Inflammatory macrophage treated with lipopolysaccharide for 4 hours (primary cell): Measurements from ENCODE around the gene NFS1.

Source experiments
- DNase-seq: peaks from one replicate; pipeline ENCODE4 v3.0.0-alpha.2; 2020

Gene NFS1

GRCh38 chr20:35669221-35669620, 29.9 kb downstream of the NFS1 start:
- DNase-seq, result no peak

- DNase-seq, result no peak
Observed at GRCh38 chr20:35665949-35666288, 33.2 kb downstream of the NFS1 start.

DNA sequence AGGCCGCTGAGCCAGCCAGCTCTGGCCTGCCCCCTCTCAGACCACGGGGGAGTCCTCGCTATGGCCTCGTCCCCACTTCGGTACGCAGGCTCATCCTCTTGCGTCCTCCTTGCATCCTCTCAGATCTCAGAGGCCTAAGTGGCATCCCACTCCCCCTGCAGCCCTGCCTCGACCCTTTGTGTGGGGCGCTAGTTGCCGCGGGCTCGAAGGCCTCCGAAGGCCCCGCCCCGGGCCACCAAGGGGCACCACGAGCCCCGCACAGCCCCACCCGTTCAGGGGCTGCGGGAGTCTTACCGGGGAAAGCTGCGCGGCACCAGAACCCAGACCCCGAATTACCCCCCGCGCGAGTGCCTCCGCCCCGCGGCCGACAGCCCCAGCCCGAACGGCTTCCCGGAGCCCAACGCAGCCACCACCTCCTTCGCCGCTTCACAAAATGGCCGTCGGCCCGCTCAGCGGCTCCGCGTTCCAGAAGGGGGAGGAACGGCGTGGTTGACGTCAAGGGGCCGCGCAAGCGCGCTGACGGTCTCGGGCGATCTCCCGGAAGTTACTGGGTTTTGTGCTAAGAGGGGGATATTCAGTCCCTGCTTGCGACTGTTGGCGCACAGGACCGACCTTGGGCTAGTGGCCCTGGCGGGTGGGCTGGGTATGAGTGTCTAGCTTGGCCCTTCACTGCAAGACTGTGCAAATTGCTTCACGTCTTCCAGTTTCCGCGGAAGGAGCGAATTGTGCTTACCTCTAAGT, 34.5 kb downstream of the NFS1 start, which contains the start of the genes CPNE1 and RBM12:
Gene CPNE1 (minus strand): TSS at position 435 of the 741 bp plus-strand sequence. CDS start 31,977 bp downstream, outside the sequence.
Gene RBM12 (minus strand): TSS at position 435 of the 741 bp plus-strand sequence. CDS start 9,578 bp downstream, outside the sequence.
- DNase-seq, result peak; percentile 94

- peak; percentile 25 for DNase-seq
Observed at GRCh38 chr20:35663516-35664465, 35.4 kb downstream of the NFS1 start.

DNA sequence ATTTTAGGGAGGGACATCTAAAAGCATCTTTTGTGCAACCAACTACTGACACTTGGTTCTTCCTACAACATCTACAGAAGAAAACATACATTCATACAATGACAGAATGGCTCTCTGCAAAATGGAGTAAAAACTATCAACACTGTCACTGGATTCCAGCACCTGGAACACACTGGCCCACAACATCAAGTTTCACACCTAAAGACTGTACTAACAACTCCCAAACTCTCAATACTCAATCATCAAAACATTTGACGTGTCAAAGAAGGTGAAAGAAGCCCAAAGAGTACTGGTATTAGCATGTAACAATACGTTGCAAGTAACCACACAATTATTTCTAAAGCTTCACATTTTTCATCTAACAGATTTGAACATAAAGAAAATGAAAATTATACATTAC, 36.6 kb downstream of the NFS1 start:
- DNase-seq, result no peak

DNA sequence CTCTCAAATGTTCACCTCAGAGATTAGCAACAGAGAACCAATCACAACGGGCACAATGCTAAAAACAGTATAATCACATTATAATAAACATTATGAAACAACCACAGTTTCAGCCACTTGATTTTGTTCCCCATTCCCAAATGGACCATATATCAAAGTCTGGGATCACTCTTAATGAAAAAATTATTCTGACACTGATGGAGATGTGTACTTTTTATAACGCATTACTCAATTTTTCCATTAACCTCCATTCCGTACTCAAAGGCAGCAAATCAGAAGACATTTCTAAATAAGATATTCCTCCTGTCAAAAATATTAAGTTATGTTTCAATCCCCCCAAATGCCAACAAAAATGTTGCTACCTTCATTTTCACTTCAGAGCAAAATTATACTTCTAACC, 37.2 kb downstream of the NFS1 start:
- DNase-seq, result no peak

DNA sequence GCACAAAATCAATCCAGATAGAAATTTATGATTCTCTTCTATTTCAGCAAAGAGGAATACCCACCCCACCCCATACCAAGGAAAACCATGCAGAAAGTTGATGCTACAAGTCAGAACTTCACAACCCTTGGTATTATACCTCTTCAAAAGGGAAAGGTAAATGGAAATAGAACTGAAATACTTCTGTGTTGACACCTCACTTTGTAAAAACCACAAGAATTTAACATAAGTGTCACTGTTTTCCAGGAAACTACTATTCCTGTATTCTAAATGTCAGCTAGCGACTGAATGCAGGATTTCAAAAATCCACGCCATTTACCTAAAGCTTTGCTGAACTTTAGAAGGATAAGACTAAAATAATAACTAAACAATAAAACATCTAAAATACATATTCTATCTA, 38.1 kb downstream of the NFS1 start:
- DNase-seq, result no peak

DNA sequence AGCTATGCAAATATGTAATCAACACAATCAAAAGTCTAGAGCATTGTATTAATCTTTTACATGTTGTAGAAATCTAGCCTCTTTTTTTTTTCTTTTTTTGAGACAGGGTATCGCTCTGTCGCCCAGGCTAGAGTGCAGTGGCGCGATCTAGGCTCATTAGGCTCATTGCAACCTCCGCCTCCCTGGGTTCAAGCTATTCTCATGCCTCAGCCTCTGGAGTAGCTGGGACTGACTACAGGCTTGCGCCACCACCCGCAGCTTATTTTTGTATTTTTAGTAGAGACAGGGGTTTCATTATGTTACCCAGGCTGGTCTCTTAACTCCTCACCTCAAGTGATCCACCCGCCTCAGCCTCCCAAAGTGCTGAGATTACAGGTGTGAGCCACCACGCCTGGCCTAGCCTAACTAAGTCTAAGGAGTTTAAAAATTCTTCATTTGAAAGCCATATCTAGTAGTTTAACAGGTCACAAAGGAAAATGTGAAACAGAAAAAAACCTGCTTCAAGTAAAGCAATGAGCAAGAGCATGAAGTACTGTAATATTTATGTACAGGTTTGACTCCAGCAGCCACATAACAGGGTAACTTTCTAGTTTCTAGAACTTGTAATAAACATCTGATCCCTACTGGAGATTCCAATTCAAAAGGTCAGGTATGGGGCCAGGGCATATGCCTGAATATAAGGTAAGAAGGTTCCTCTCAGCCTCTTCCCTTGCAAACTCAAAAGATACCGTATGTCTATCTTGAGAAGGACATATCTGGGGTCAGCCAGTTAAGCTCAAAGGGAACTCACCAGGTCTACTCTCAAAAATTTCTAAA, 38.8 kb downstream of the NFS1 start:
- DNase-seq, result no peak

GRCh38 chr20:35657271-35657670, 41.9 kb downstream of the NFS1 start:
- no peak for DNase-seq

GRCh38 chr20:35654415-35654814, 44.7 kb downstream of the NFS1 start:
- DNase-seq, result no peak

- no peak for DNase-seq
Observed at GRCh38 chr20:35653893-35654292, 45.3 kb downstream of the NFS1 start.

GRCh38 chr20:35653430-35653734, 45.8 kb downstream of the NFS1 start:
- no peak for DNase-seq

DNA sequence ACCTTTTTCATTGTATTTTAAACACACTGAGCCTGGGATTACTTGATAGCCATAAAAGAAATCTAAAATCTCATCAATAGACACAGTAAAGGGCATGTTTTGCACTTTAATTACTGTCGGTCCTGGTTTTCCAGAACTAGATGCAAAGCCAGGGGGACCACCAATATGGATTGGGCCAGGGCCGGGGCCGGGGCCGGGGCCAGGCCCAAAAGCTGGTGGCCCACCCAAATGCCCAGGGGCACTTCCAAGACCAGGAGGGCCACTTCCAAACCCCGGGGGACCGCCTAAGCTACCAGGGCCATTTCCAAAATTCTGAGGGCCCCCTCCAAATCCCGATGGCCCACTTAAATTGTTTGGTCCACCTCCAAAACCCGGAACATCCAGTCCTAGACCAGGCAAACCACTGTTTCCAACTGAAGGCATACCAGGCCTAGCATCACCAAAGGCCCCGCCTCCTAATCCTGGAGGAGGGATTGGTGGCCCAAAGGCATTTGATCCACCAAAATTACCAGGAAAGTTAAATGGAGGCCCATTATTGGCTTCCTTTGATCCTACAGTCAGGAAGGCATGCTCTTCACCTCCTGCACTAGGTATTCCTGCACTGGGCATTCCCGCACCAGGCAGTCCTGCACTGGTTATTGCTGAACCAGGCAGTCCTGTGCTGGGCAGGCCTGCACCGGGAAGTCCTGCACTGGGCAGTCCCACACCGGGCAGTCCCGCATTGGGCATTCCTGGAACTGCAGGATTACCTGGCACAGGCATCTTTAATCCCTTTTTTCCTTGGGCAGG, 46.3 kb downstream of the NFS1 start:
- no peak for DNase-seq

GRCh38 chr20:35651958-35652357, 47.2 kb downstream of the NFS1 start:
- DNase-seq, result no peak

GRCh38 chr20:35650632-35651031, 48.5 kb downstream of the NFS1 start:
- no peak for DNase-seq

GRCh38 chr20:35648836-35649235, 50.3 kb downstream of the NFS1 start:
- no peak for DNase-seq

DNA sequence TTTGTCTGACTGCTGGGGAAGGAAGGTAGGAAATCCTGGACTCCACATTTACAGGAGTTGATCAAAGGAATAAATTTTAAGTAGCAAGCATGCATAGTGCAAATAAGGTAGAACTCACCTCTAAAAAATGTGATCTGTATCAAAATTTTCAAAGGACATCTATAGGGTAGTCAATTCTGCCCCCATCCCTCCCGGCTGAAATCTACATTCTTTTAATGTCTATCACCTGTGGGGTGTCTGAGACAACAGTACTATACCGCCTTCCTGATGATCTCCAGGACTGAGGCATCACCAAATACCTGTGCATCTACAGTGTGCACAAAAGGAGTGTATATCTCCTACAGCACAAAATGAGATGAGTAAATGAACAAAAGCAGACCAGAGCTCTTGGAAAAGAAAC, 54.3 kb downstream of the NFS1 start:
- DNase-seq, result no peak

DNA sequence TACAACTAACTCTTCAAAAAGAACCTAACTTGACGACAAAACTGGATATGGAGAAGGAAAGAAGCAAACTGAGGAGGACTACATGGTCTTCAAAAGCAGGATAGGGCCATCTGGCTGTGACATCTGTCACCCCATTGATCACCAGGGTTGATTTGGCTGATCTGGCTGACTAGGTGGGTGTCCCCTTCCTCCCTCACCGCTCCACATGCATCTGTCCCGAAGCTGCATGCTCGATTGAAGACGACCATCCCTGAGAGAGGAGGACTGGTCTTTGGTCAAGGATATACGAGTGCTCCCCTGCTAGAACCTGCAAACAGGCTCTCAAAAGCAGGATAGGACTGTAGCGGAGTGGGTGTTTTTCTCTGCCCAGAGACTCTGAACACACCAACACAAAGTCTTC, 56.1 kb downstream of the NFS1 start:
- no peak for DNase-seq

DNA sequence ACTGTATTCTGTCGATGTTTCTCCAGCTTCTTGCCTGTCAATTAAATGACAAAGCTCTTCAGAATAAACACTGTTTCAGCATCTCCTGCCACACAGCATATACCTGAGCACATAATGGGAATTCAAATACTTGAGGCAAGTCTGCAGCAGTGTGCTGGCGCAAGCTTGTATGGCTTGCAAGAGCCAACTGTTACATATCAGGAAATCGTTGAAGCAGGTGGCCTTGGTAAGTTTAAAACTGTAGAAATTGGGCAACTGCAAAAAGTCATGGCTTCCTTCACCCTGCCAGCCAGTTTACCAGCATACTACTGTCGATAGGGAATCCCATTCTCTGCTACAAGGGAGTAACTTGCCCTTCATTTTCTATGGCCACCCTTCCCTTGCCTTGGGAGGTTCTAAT, 57.4 kb downstream of the NFS1 start:
- no peak for DNase-seq

GRCh38 chr20:35640724-35641123, 58.4 kb downstream of the NFS1 start:
- no peak for DNase-seq

DNA sequence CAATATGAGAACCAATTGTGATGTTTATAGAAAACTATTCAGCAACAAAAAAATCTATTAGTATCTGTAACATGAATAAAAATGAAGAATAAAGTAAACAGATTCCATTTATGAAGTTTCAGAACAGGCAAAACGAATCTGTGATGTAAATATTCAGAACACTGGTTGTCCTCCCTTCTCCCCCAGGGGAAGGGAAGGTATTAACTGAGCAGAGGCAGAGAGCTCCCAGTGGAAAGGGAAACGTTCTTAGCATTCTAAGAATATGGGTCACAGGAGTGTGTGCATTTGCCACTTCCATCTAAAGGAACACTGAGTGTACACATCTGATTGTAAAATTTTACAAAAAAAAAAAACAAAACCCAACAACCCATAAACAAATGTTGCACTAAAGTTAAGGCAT, 60.4 kb downstream of the NFS1 start:
- DNase-seq, result no peak

DNA sequence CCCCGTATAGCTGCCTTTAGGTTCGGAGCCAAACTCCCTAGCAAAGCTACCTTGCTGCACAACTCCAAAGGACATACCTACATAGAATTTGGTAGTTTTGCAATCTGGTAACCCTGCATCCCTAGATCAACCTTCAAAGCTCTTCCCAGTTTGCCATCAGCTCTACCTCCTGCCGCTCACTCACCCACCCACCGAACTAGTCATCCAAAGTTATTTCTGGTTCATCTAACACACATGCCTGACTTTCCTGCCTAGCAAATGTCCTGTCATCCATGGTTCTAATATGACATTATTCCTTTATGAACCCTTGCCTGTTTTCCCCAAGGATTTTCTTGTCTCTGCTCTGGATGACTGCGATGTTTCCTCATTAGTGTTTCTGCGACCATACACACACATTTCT, 61.9 kb downstream of the NFS1 start:
- DNase-seq, result no peak

DNA sequence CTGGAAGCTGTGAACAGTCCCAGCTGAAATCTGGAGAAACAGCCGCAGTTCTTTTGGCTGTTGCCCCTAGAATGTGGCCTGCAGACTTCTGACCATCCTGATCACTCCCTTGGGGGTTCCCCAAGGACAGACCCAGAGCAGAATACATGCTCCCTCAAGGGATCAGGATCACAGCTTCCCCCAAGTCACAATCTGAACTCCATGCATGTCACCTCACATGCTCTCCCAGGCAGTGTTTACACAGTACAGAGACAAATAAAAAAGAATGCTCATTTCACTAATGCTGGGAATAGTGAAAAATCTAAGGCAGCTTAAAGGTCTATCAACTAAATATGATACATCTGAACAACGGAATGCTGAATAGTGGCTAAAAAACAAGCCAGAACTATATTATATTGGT, 63.1 kb downstream of the NFS1 start:
- DNase-seq, result no peak
